Measurements from ENCODE around the gene CCDC39.

CCDC39 gene

GRCh38 chr3:180679178-180680096 lies at the start of gene CCDC39:
TSS of gene CCDC39 (minus strand) at chr3:180679489. CDS start at chr3:180679380, 109 bp downstream.
- no peak for DNase-seq (ENCODE audit: low spot score)

GRCh38 chr3:180720012-180720411 lies 40.7 kb upstream of the CCDC39 start:
- DNase-seq (ENCODE audit: low spot score): no peak

DNA sequence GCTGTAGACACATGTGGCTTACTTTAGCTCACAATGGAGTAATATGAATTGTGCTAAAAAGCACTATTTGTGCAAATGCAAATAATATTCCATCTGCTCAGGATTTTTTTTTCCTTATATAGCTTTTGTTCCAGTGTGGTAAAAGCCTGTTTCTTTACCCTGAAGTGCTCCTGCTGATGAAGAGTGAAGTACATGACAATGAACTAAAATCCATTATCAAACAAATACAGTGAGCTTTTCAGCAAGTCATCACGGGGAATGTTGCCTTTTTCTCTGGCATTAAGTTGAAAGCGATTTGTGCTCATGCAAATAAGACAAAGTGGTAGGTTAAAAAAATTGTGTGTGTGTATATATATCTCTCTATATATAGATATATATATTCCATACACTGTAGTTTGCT lies 28.6 kb upstream of the CCDC39 start:
- DNase-seq (ENCODE audit: low spot score): no peak

DNA sequence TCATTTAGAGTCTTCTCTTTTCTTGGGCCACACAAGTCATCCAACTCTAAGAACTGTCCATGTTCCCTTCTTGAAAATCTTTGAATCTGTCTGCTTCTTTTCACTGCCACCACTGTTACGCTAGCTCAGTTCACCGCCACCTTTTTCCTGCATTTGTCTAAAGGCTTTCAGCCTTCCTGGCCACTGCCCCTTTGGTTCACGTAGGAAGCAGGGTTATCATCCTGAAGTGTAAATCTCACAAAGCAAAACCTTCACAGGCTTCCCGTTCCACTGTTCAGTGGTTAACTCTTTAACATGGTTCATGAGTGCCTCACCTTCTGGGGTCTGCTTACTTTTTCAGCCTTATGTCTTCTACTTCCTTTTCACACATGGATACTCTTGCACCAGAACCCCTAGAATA lies 26.3 kb upstream of the CCDC39 start:
- DNase-seq (ENCODE audit: low spot score): no peak

DNA sequence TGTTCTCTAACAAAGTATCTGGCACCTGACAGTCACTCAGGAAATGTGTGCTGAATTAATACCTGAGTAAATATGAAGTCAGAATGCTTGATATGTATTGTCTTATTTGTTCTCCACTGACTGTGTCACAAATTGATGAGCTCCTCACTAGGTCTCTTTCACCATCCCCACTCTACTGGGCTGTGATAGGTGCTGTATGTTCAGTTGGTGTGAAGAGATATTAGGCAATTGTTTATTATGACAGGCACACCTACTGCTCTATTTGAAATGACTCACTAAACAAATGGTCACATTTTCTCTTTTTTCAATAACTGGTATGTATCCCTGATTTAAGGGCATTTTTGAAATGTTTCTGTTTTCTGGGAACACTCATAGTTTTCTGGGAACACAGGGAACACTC lies 25.2 kb upstream of the CCDC39 start:
- no peak for DNase-seq (ENCODE audit: low spot score)

DNA sequence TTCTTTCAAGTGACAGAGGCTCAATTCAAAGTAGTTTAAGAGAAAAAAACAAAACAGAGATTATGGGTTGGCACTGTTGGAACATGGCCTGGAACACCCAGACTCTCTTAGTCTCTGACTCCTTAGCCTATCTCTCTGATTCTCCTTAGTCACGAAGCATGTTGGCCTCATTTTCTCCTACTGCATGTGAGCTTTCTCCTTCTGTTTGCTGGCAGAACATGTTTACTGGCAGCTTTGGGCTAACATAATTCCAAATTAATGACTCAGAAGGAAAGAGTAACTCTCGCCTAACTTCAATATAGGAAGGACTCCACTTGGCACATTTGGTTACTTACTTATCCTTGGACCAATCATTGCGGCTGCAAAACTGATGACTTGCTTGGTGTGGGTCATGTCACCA lies 21.7 kb upstream of the CCDC39 start:
- DNase-seq (ENCODE audit: low spot score): no peak

DNA sequence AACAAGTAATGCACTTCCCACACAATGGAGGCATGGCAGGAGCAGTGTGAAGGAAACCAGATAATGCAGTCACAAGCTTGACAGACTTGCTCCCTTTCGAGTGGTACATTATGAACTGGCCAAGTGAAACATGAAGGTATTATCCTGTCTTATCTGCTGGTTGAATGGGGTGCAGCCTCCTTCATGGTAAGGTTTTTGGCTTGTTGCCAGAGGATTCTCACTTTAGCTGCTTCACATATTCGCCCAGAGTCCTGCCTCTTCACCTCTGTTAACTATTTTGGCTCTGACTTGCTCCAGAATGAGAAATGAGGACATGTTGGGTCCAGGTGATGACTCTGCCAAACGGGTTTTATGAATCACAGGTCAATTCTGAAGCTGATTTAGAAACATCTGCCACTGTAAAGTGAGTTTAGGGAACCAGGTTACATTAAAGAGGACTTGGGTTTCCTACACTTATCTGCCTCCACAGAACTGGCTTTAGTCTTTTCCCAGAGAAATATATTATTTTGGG lies 19.5 kb upstream of the CCDC39 start:
- no peak for DNase-seq (ENCODE audit: low spot score)

DNA sequence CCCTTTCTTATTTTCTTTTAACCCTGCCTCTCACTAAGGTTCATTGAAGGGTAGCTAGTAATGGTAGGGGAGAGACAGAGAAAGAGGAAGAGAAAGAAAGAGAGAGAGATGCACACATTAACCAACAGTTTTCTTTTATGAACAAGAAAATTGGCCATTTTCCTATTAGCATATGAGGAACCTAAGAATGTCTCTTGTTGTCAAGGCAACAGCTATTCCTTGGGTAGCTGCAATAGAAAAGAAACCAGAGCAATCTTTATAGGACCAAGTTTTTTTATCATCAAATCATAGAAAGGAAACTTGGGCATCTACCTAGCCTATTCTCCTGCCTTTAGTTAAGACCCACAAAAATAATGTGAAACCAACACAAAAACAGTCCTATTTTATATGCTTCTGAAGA lies 15.0 kb upstream of the CCDC39 start:
- DNase-seq (ENCODE audit: low spot score): no peak

- DNase-seq (ENCODE audit: low spot score): no peak
These were observed 14.4 kb upstream of the CCDC39 start for GRCh38 chr3:180693656-180694055.

DNA sequence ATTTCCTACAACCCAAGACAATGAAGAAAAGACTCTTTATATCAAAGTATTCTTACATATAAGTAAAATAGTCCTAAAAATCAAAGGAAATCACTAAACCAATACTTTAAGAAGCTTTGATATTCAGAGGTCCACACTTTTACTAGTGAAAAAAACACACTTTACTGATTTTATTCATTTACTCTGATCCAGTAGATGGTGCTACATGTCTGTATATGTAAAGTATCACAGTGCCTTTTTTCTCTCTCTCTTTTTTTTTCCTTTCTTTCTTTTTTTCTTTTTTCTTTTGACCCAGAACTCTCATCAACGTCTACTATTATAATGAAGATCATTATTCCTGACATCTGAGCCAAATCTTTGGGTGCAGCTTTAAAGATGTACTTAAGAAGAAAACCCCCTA lies 10.8 kb upstream of the CCDC39 start:
- no peak for DNase-seq (ENCODE audit: low spot score)

GRCh38 chr3:180684807-180685206 lies 5.5 kb upstream of the CCDC39 start:
- no peak for DNase-seq (ENCODE audit: low spot score)

DNA sequence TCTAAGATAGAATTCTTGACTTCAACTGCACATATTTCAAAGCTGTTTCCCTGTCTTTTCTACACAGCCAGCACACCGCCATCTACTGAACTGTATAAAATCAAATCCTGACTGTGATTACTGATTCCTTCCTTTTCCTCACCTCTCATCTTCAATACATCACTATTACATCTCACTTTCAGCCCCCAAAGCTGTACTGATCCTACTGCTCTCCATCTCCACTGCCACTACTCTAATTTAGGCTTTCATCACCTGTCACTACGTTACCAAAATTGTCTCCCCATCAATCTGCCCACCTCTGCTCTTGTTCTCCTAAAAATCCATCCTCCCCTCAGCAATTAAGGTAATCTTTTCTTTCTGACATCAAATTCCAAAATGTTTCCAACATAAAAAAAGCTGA lies 4.5 kb upstream of the CCDC39 start:
- no peak for DNase-seq (ENCODE audit: low spot score)

- no peak for DNase-seq (ENCODE audit: low spot score)
These were observed 775 bp upstream of the CCDC39 start for GRCh38 chr3:180680097-180680430.

DNA sequence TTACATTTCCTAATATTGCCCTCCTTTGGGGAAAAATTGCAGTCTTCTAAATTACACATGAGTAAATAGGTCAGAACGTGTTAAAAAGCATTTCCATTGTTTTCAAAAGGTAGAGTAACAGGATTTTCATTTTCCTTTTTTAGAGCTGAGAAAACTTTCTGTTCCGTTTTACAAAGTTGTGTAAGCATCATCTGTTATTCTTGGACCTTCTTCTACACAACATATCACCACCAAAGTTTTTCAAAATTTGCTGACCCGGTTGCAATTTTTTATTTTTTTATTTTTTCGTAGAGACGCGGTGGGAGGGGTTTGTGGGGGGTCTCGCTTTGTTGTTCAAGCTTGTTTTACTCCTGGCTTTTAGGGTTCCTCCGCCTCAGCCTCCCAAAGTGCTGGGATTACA lies 1.1 kb downstream of the CCDC39 start:
- no peak for DNase-seq (ENCODE audit: low spot score)

- DNase-seq (ENCODE audit: low spot score): no peak
These were observed 17.8 kb downstream of the CCDC39 start for GRCh38 chr3:180661444-180661843.

DNA sequence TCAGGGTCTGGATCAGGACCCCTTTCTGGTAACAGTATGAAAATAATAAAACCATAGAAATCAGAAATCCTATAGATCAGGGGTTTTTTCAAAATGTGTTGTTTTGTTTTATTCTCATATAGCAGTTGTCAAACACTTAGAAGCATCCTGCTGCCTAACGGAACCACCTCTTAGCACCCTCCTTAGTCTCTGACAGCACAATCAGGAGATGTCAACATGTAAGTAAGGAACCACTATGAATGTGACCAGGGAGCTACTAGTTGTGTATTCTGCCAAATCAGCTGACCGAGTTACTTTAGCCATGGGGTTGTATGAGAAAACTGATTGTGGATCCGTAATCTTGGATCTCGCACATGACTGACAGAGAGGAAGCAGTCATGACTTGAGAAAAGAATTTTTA lies 22.2 kb downstream of the CCDC39 start:
- no peak for DNase-seq (ENCODE audit: low spot score)

- no peak for DNase-seq (ENCODE audit: low spot score)
These were observed 22.9 kb downstream of the CCDC39 start for GRCh38 chr3:180656406-180656805.

DNA sequence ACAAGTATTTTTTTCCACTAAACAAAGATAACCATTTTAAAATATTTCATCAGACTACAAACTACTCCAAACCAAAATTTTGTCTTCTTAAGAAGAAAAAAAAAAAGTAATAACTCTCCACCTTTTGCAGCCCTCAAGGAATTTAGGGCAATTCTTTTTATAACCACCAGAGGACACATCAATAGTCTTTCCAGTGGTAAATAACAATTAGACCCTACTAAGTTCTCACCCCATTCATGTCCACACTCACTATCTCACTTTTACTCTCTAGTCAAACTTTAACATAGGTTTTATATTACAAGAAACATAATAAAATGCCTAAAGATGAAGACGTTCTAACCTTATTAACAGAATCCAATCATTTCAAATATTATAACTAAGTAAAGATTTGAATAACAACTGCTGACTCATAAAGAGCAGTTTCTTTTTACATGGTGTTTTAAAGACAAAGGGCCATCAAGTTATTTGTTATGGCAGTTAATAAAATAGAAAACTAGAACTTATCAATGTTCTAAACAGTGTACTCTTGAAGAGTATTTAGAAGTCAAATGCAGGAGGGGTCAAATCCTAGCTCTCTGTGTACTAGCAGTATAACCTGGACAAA lies 33.0 kb downstream of the CCDC39 start:
- no peak for DNase-seq (ENCODE audit: low spot score)

- no peak for DNase-seq (ENCODE audit: low spot score)
These were observed 38.3 kb downstream of the CCDC39 start for GRCh38 chr3:180640987-180641386.

DNA sequence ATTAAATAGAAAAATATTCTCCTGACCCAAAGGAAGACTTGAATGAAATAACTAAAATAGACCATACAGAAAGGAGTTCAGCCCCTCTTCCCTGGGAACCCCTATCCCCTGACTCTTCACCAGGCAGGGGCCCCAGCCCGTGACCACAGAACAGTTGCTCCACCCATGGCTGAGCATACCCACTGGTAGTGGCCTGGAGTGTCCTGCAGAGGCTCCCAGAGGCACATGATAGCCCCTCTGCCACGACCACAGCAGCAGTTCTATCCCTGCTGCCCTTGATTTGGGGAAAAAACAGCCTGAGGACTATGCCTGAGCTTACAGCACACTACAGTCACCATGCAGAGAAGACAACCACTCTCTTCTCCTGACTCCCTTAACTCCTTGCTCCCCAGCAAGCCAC lies 45.6 kb downstream of the CCDC39 start:
- no peak for DNase-seq (ENCODE audit: low spot score)

GRCh38 chr3:180631317-180631716 lies 48.0 kb downstream of the CCDC39 start:
- no peak for DNase-seq (ENCODE audit: low spot score)

DNA sequence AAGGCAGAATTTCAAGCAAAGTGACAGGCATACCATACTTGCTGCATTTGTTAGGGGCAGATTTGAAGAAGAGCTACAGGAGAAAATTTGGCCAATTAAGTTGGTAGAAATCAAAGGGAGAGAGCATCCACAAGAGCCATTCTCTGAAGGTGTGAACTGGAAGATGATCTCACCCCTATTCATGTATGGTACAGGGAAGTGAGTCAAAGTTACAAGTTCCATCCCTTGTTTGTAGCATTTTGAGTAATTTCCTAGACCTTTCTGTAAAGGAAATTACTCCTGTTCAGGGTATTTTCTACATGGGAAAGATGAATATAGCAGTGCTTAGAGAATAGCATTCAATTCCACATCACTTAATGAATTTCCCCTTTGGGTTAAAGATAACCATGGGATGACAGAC lies 48.9 kb downstream of the CCDC39 start:
- DNase-seq (ENCODE audit: low spot score): no peak

GRCh38 chr3:180626844-180627243 lies 52.4 kb downstream of the CCDC39 start:
- no peak for DNase-seq (ENCODE audit: low spot score)

DNA sequence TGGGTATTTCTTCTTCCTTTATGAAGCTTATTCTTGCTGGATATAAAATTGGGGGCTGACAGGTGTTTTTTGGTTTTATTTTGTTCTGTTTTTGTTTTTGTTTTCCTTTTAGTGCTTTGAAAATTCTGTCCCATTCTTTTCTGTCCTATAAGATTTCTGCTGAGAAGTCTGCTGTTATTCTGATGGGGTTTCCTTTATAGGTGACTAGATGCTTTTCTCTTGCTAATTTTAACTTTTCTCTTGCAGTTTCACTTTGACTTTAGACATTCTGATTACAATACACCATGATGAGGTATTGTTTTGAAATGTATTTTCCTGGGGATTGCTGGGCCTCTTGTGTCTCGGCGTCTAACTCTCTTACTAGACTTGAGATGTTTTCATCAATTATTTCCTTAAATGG lies 54.6 kb downstream of the CCDC39 start:
- DNase-seq (ENCODE audit: low spot score): no peak

Measured in hematopoietic multipotent progenitor cell treated with erythropoietin and hydrocortisone succinate and interleukin-3 and kit ligand, for 15 days (in vitro differentiated cells).